Thoracic aorta (tissue), 2 donors: ENCODE data around the gene LRFN3. TPM values are rescaled to one million over a fixed set of nuclear protein-coding genes. Genes with fewer than 3 reads are reported as not detected.

ENCODE experiments used
- ATAC-seq: fragments of 150-250 bp; one replicate; pipeline ENCODE4 v1.8.0; 2017; ENCODE audit warnings: low read depth; ENCODE audit not compliant: insufficient number of reproducible peaks, low FRiP score
- DNase-seq: peaks from one replicate; pipeline ENCODE4 v3.0.0-alpha.2; 2020; ENCODE audit warnings: low spot score
- H3K27ac ChIP-seq, 2 donors: fragments of 200-600 bp; sonication (generic); 1 replicate in 1 of 2; 2 replicates in 1 of 2; pipeline ENCODE4 v1.5.1; 2016; ENCODE audit warnings: mild to moderate bottlenecking in 2 of 2, moderate library complexity in 2 of 2
- H3K27me3 ChIP-seq: fragments of 200-600 bp; sonication (generic); replicated peaks from 2 replicates; pipeline ENCODE4 v1.6.0; 2016; ENCODE audit warnings: mild to moderate bottlenecking; ENCODE audit not compliant: insufficient read depth
- H3K36me3 ChIP-seq: fragments of 200-600 bp; sonication (generic); one replicate; pipeline ENCODE4 v1.5.1; 2016
- H3K4me1 ChIP-seq, 2 donors: fragments of 200-600 bp; sonication (generic); 1 replicate in 1 of 2; 2 replicates in 1 of 2; pipeline versions ENCODE4 v1.5.1 to v1.6.0; 2016; ENCODE audit warnings: low read depth in 2 of 2, mild to moderate bottlenecking in 1 of 2; ENCODE audit not compliant: control insufficient read depth in 1 of 2
- H3K4me3 ChIP-seq: fragments of 200-600 bp; sonication (generic); 2 replicates; pipeline ENCODE4 v1.5.1; 2016; ENCODE audit warnings: mild to moderate bottlenecking
- H3K9me3 ChIP-seq: fragments of 200-600 bp; sonication (generic); 2 replicates; pipeline ENCODE4 v1.5.1; 2016
- CTCF ChIP-seq: fragments of 200-600 bp; sonication (generic); IDR thresholded peaks from one replicate; pipeline ENCODE4 v1.5.1; 2019; ENCODE audit warnings: antibody characterized with exemption
- total RNA-seq, 2 donors: library from RNA; depleted of rRNA; stranded (reverse); fragments of >200 nt; gene quantifications; one replicate each; pipeline versions ENCODE4 v1.1.0 to v1.2.3, GENCODE V29; 2016

LRFN3 gene
- total RNA-seq, 2 donors from 2014 or later = 14.3 to 26.7 TPM

GRCh38 chr19:35993923-35994598 is 57.9 kb downstream of the LRFN3 start:
- TF ChIP-seq CTCF = no peak
- DNase-seq (no peak), ATAC-seq (no peak)
- Histone ChIP-seq H3K27ac (no peak overlapping the region), H3K4me1 (peaks cover 12 to 29% of the 10 kb centered on the region in 2 donors), H3K9me3 (no peaks in the 10 kb centered on the region), H3K36me3 (peaks cover 5% of the 10 kb centered on the region), H3K27me3 (no peaks in the 10 kb centered on the region), H3K4me3 (peak overlapping the region; percentile 89)

Other genes with a start within 250 kb of the LRFN3 start
- not detected for gene ZBTB32, start 231.8 kb upstream of the LRFN3 start, total RNA-seq
- gene KMT2B, start 218.4 kb upstream of the LRFN3 start, total RNA-seq = 10 to 100 TPM; 26.4 to 31.3 TPM
- 10 to 100 TPM in 1 of 2 donors, 1 to 10 TPM in 1; 6.9 to 13.1 TPM for gene IGFLR1, start 193.9 kb upstream of the LRFN3 start, total RNA-seq
- 10 to 100 TPM; 34.4 to 42.6 TPM for gene U2AF1L4, start 191.0 kb upstream of the LRFN3 start, total RNA-seq
- 10 to 100 TPM; 25.5 to 30.1 TPM for gene PSENEN, start 190.7 kb upstream of the LRFN3 start, total RNA-seq
- 10 to 100 TPM in 1 of 2 donors, 1 to 10 TPM in 1; 9.9 to 30.5 TPM for gene LIN37, start 187.8 kb upstream of the LRFN3 start, total RNA-seq
- gene HSPB6, start 179.3 kb upstream of the LRFN3 start, total RNA-seq = 100 to 1,000 TPM in 1 of 2 donors, 10 to 100 TPM in 1; 78.6 to 130 TPM
- 10 to 100 TPM; 11.1 to 16.6 TPM for gene PROSER3, start 178.2 kb upstream of the LRFN3 start, total RNA-seq
- gene ARHGAP33, start 160.8 kb upstream of the LRFN3 start, total RNA-seq = 10 to 100 TPM; 15.4 to 30.7 TPM
- gene PRODH2, start 123.5 kb upstream of the LRFN3 start, total RNA-seq = not detected
- gene NPHS1, start 83.9 kb upstream of the LRFN3 start, total RNA-seq = not detected
- under 1 TPM in 1 of 2 donors, not detected in 1; 0.92 TPM for gene KIRREL2, start 79.5 kb upstream of the LRFN3 start, total RNA-seq
- 10 to 100 TPM; 28.1 to 47.2 TPM for gene APLP1, start 67.8 kb upstream of the LRFN3 start, total RNA-seq
- gene NFKBID, start 35.8 kb upstream of the LRFN3 start, total RNA-seq = 10 to 100 TPM in 1 of 2 donors, 1 to 10 TPM in 1; 5.4 to 32.6 TPM
- 10 to 100 TPM in 1 of 2 donors, 1 to 10 TPM in 1; 4.5 to 13.2 TPM for gene HCST, start 33.8 kb upstream of the LRFN3 start, total RNA-seq
- gene TYROBP, start 28.1 kb upstream of the LRFN3 start, total RNA-seq = 100 to 1,000 TPM; 155 to 247 TPM
- gene SDHAF1, start 58.8 kb downstream of the LRFN3 start, total RNA-seq = 10 to 100 TPM; 43.0 to 70.5 TPM
- gene SYNE4, start 72.4 kb downstream of the LRFN3 start, total RNA-seq = 1 to 10 TPM in 1 of 2 donors, under 1 TPM in 1; 0.92 to 2.4 TPM
- gene ALKBH6, start 77.8 kb downstream of the LRFN3 start, total RNA-seq = 10 to 100 TPM; 19.8 to 55.8 TPM
- gene CLIP3, start 96.5 kb downstream of the LRFN3 start, total RNA-seq = 10 to 100 TPM; 21.3 to 29.0 TPM
- 1 to 10 TPM; 6.4 to 6.6 TPM for gene THAP8, start 117.9 kb downstream of the LRFN3 start, total RNA-seq
- gene WDR62, start 118.5 kb downstream of the LRFN3 start, total RNA-seq = 1 to 10 TPM in 1 of 2 donors, under 1 TPM in 1; 0.99 to 1.2 TPM
- not detected for gene OVOL3, start 174.8 kb downstream of the LRFN3 start, total RNA-seq
- 10 to 100 TPM; 22.1 to 32.6 TPM for gene POLR2I, start 178.5 kb downstream of the LRFN3 start, total RNA-seq
- gene TBCB, start 179.1 kb downstream of the LRFN3 start, total RNA-seq = 100 to 1,000 TPM; 158 to 260 TPM
- gene CAPNS1, start 203.7 kb downstream of the LRFN3 start, total RNA-seq = 100 to 1,000 TPM; 161 to 220 TPM
- 10 to 100 TPM in 1 of 2 donors, 1 to 10 TPM in 1; 6.3 to 41.0 TPM for gene COX7A1, start 216.1 kb downstream of the LRFN3 start, total RNA-seq